Measurements from ENCODE around the gene POMGNT1. TPM values are rescaled to one million over a fixed set of nuclear protein-coding genes. Genes with fewer than 3 reads are reported as not detected.

POMGNT1 gene
- total and polyA plus RNA-seq, 2 of the 13 experiments (the other 11 are each of a cell fraction or from before 2014, with no cell fraction given): 33.9 to 46.8 TPM

GRCh38 chr1:46183079-46183847, 15.0 kb downstream of the POMGNT1 start (continued):
- peak; percentile 72 for TF ChIP-seq ELF3 (CRISPR knock-in tag; IDR thresholded peaks at IDR 0.05)
- no peak for TF ChIP-seq ZNF678 (CRISPR knock-in tag; IDR thresholded peaks at IDR 0.05)
- no peak for TF ChIP-seq KDM5A (IDR thresholded peaks at IDR 0.05; ENCODE audit: borderline replicate concordance, low read length)
- no peak for TF ChIP-seq GTF2F1 (IDR thresholded peaks at IDR 0.05; ENCODE audit: low read length)
- no peak for TF ChIP-seq ZUFSP (CRISPR knock-in tag; IDR thresholded peaks at IDR 0.05; ENCODE audit: borderline replicate concordance)
- no peak for TF ChIP-seq HES4 (CRISPR knock-in tag; IDR thresholded peaks at IDR 0.05; ENCODE audit: borderline replicate concordance)
- TF ChIP-seq BCL6 (CRISPR knock-in tag; IDR thresholded peaks at IDR 0.05): no peak
- TF ChIP-seq SRF (IDR thresholded peaks at IDR 0.05; ENCODE audit: low read depth, low read length): no peak
- TF ChIP-seq FLYWCH1 (CRISPR knock-in tag; IDR thresholded peaks at IDR 0.05): no peak
- TF ChIP-seq MTA1 (CRISPR knock-in tag; IDR thresholded peaks at IDR 0.05; ENCODE audit: borderline replicate concordance): peak; percentile 64; the same call in 1 of the 2 replicates
- no peak for TF ChIP-seq ARID2 (CRISPR knock-in tag; IDR thresholded peaks at IDR 0.05; ENCODE audit: borderline replicate concordance)
- no peak for TF ChIP-seq MATR3 (CRISPR knock-in tag; IDR thresholded peaks at IDR 0.05)
- TF ChIP-seq NONO (IDR thresholded peaks at IDR 0.05): no peak
- no peak; the same call in 1 of the 2 replicates for TF ChIP-seq NONO (CRISPR knock-in tag; conservative IDR thresholded peaks at IDR 0.05)
- TF ChIP-seq ZBTB37 (CRISPR knock-in tag; IDR thresholded peaks at IDR 0.05): no peak
- peak; percentile 63; the same call in 1 of the 2 replicates for TF ChIP-seq ZBTB43 (CRISPR knock-in tag; conservative IDR thresholded peaks at IDR 0.05)
- peak; percentile 32; the same call in 1 of the 2 replicates for TF ChIP-seq ZNF510 (CRISPR knock-in tag; IDR thresholded peaks at IDR 0.05; ENCODE audit: low read depth)
- no peak for TF ChIP-seq ZNF773 (CRISPR knock-in tag; IDR thresholded peaks at IDR 0.05; ENCODE audit: borderline replicate concordance)
- TF ChIP-seq AKAP8 (CRISPR knock-in tag; IDR thresholded peaks at IDR 0.05): no peak
- no peak for TF ChIP-seq HMGXB4 (CRISPR knock-in tag; IDR thresholded peaks at IDR 0.05; ENCODE audit: borderline replicate concordance in 1 of 2, low read depth in 1 of 2)
- no peak for TF ChIP-seq HOMEZ (CRISPR knock-in tag; IDR thresholded peaks at IDR 0.05; ENCODE audit: low read depth)
- TF ChIP-seq MIER3 (CRISPR knock-in tag; IDR thresholded peaks at IDR 0.05; ENCODE audit: borderline replicate concordance): no peak

Data from HepG2 (cell line).